Calu3 (cell line): ENCODE results near the gene CLSTN3. TPM values are rescaled to one million over a fixed set of nuclear protein-coding genes. Genes with fewer than 3 reads are reported as not detected.

ENCODE experiments used
- BruUV-seq: library from RNA; stranded (reverse); fragments of 400-500 nt; replicated peaks from 2 replicates; lab custom pipeline; 2021; lab: Mats Ljungman, UMichigan
- CTCF ChIA-PET: fragments of 300-600 bp; sonication (Branson Sonifier 250); formaldehyde crosslinking; loops from one replicate; lab custom pipeline; 2022; ENCODE audit warnings: antibody characterized with exemption; lab: Charles Lee
- DNase-seq: peaks from one replicate; pipeline ENCODE4 v3.0.0; 2022
- H3K27ac Mint-ChIP-seq: one replicate; pipeline ENCODE4 v1.8.0; 2022; ENCODE audit warnings: mixed read lengths; ENCODE audit not compliant: unreplicated experiment
- H3K27me3 Mint-ChIP-seq: one replicate; pipeline ENCODE4 v1.8.0; 2022; ENCODE audit warnings: mixed read lengths; ENCODE audit not compliant: unreplicated experiment
- H3K36me3 Mint-ChIP-seq: one replicate; pipeline ENCODE4 v1.8.0; 2022; ENCODE audit warnings: mild to moderate bottlenecking, moderate library complexity, mixed read lengths; ENCODE audit not compliant: insufficient read depth, unreplicated experiment
- H3K4me1 Mint-ChIP-seq: one replicate; pipeline ENCODE4 v1.8.0; 2022; ENCODE audit warnings: mild to moderate bottlenecking, low read depth, mixed read lengths; ENCODE audit not compliant: unreplicated experiment
- H3K4me3 Mint-ChIP-seq: one replicate; pipeline ENCODE4 v1.8.0; 2022; ENCODE audit warnings: mild to moderate bottlenecking, low read depth, moderate library complexity, mixed read lengths; ENCODE audit not compliant: unreplicated experiment
- H3K9me3 Mint-ChIP-seq: one replicate; pipeline ENCODE4 v1.8.0; 2022; ENCODE audit warnings: low read depth, mixed read lengths; ENCODE audit not compliant: unreplicated experiment
- CTCF ChIP-seq: fragments of 200-600 bp; IDR thresholded peaks from one replicate; pipeline ENCODE4 v1.8.0; 2022; ENCODE audit warnings: antibody characterized with exemption; ENCODE audit not compliant: unreplicated experiment
- intact Hi-C: fragments of 100-400 bp; cut with micrococcal nuclease; formaldehyde crosslinking; loops from one replicate; pipeline ENCODE4 v1.10.0; 2022; ENCODE audit not compliant: unreplicated experiment
- total RNA-seq: library from RNA; stranded (reverse); gene quantifications from 2 replicates; pipeline ENCODE4 v1.2.3, GENCODE V29; 2022

The CLSTN3 gene
- total RNA-seq, 1 experiment from 2014 or later = 37.5 TPM

- BruUV-seq = no TSS peak
- intact Hi-C loops = no loop called here
- Mint-ChIP-seq H3K27ac (peak within 1 kb of the TSS; percentile 89), H3K4me1 (peaks cover 36% of the 10 kb centered on the region), H3K4me3 (peak within 1 kb of the TSS; percentile 90), H3K27me3 (peaks cover 16% of the 10 kb centered on the region), H3K36me3 (peaks cover 24% of the 10 kb centered on the region), H3K9me3 (no peaks in the 10 kb centered on the region)
- no peak for TF ChIP-seq CTCF
- peak; percentile 86 for DNase-seq
- CTCF ChIA-PET = interaction anchor here (0.7 to 1.0 kb wide), 3 partner anchors 10 to 309 kb away, joined by 3 to 4 read pairs (median 3); no protein-coding TSS in a partner anchor
Observed at GRCh38 chr12:7189398-7190267, 59.5 kb downstream of the CLSTN3 start, which contains the start of gene PEX5. PEX5 (plus strand) TSS chr12:7189686; CDS start chr12:7190378, 692 bp downstream.

- peaks cover 24% of the 10 kb centered on the region for H3K36me3 Mint-ChIP-seq
- H3K27ac Mint-ChIP-seq = no peak overlapping the region
- no peaks in the 10 kb centered on the region for H3K9me3 Mint-ChIP-seq
- peaks cover 7% of the 10 kb centered on the region for H3K27me3 Mint-ChIP-seq
- TF ChIP-seq CTCF = no peak
- H3K4me3 Mint-ChIP-seq = peak overlapping the region; percentile 90
- DNase-seq = peak; percentile 14
- CTCF ChIA-PET = no interaction called here
- peaks cover 40% of the 10 kb centered on the region for H3K4me1 Mint-ChIP-seq
- BruUV-seq = no TSS peak
- intact Hi-C loops = no loop called here
Observed at GRCh38 chr12:7190268-7191055, 60.3 kb downstream of the CLSTN3 start.

- intact Hi-C loops = no loop called here
- Mint-ChIP-seq H3K4me1 (peaks cover 34% of the 10 kb centered on the region), H3K27ac (no peak overlapping the region), H3K27me3 (no peaks in the 10 kb centered on the region), H3K9me3 (no peaks in the 10 kb centered on the region), H3K36me3 (peaks cover 23% of the 10 kb centered on the region), H3K4me3 (no peak overlapping the region)
- CTCF ChIA-PET = interaction anchor here (0.8 kb wide), 1 partner anchor 108 kb away, joined by 3 read pairs; no protein-coding TSS in a partner anchor
- BruUV-seq = no TSS peak
- no peak for TF ChIP-seq CTCF
- DNase-seq = no peak
Observed at GRCh38 chr12:7193674-7194073, 63.5 kb downstream of the CLSTN3 start.

- Mint-ChIP-seq H3K4me1 (peaks cover 18% of the 10 kb centered on the region), H3K9me3 (no peaks in the 10 kb centered on the region), H3K4me3 (no peak overlapping the region), H3K36me3 (peaks cover 13% of the 10 kb centered on the region), H3K27ac (no peak overlapping the region), H3K27me3 (no peaks in the 10 kb centered on the region)
- CTCF ChIA-PET = interaction anchor here (0.6 kb wide), 1 partner anchor 655 kb away, joined by 3 read pairs; no protein-coding TSS in a partner anchor
- no peak for TF ChIP-seq CTCF
- DNase-seq = no peak
- intact Hi-C loops = no loop called here
- BruUV-seq = no TSS peak
Observed at GRCh38 chr12:7197841-7198240, 67.7 kb downstream of the CLSTN3 start.
